Measurements from ENCODE around the gene PLEKHD1. TPM values are rescaled to one million over a fixed set of nuclear protein-coding genes. Genes with fewer than 3 reads are reported as not detected.
"Not testable (repeated sequence)": the region's sequence is repeated elsewhere in the genome, so short reads cannot be mapped to it uniquely, and the experiment has no call there.

Gene PLEKHD1
- total RNA-seq, 2 experiments from 2014 or later: 0.09 to 0.19 TPM

DNA sequence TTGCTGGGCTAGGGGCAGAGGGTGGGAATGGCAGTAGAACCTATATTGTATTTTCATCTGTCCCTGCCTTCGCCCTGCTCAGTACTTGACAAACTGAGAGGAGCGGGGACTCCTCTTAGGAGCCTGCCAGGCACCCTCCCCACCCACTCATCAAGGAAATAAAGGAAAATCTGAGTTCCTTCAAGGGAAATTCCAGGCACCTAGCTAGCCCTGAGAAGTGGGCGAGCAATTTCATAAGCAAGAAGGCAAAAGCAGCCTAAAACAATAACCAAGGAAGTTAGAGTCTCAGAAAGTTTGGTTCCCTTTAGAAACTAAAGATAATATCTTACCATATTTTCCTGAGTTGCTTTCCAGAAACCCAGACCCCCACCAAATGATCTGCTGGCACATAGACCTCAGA lies 10.6 kb upstream of the PLEKHD1 start:
- Histone ChIP-seq H3K4me1 (ENCODE audit: insufficient read depth, low read length, poor library complexity, severe bottlenecking) (no peaks in the 10 kb centered on the region), H4K20me1 (ENCODE audit: insufficient read depth, low read length) (no peaks in the 10 kb centered on the region), H3K79me2 (ENCODE audit: insufficient read depth, low read depth, low read length) (no peaks in the 10 kb centered on the region), H3K36me3 (ENCODE audit: insufficient read depth, low read length) (no peaks in the 10 kb centered on the region), H3K9me2 (ENCODE audit: insufficient read depth, low read length) (no peaks in the 10 kb centered on the region), H3K9me3 (ENCODE audit: low read length) (no peaks in the 10 kb centered on the region), H2AFZ (ENCODE audit: low read length) (no peak overlapping the region), H3K4me3 (ENCODE audit: low read depth, low read length, poor library complexity, severe bottlenecking) (no peak overlapping the region), H3K4me2 (ENCODE audit: low read length) (no peak overlapping the region), H3K27ac (ENCODE audit: low read depth, low read length, poor library complexity, severe bottlenecking) (no peak overlapping the region)
- no TSS peak for BruUV-seq (replicated peaks)
- intact Hi-C loops (cut with micrococcal nuclease; ENCODE audit: unreplicated experiment): no loop called here
- TF ChIP-seq, protein P1, sequence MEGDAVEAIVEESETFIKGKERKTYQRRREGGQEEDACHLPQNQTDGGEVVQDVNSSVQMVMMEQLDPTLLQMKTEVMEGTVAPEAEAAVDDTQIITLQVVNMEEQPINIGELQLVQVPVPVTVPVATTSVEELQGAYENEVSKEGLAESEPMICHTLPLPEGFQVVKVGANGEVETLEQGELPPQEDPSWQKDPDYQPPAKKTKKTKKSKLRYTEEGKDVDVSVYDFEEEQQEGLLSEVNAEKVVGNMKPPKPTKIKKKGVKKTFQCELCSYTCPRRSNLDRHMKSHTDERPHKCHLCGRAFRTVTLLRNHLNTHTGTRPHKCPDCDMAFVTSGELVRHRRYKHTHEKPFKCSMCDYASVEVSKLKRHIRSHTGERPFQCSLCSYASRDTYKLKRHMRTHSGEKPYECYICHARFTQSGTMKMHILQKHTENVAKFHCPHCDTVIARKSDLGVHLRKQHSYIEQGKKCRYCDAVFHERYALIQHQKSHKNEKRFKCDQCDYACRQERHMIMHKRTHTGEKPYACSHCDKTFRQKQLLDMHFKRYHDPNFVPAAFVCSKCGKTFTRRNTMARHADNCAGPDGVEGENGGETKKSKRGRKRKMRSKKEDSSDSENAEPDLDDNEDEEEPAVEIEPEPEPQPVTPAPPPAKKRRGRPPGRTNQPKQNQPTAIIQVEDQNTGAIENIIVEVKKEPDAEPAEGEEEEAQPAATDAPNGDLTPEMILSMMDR (conservative IDR thresholded peaks at IDR 0.05; ENCODE audit: low read length): no peak
- no peak for TF ChIP-seq EZH2phosphoT487 (IDR thresholded peaks at IDR 0.05; ENCODE audit: borderline replicate concordance, low read depth, low read length)
- DNase-seq (ENCODE audit: low spot score): no peak
- ChIA-PET POLR2A (no interaction called here), CTCF (ENCODE audit: unreplicated experiment) (no interaction called here)

GRCh38 chr14:69475194-69475818 lies 9.2 kb upstream of the PLEKHD1 start:
- TF ChIP-seq, protein P1 (conservative IDR thresholded peaks at IDR 0.05; ENCODE audit: low read length): peak; percentile 77
- no peak for TF ChIP-seq EZH2phosphoT487 (IDR thresholded peaks at IDR 0.05; ENCODE audit: borderline replicate concordance, low read depth, low read length)
- BruUV-seq (replicated peaks): no TSS peak
- H3K9me3 ChIP-seq (ENCODE audit: low read length): no peaks in the 10 kb centered on the region
- intact Hi-C loops (cut with micrococcal nuclease; ENCODE audit: unreplicated experiment): loop anchor here (5.0 kb wide), 1 partner anchor 233 kb away; no protein-coding TSS in a partner anchor
- no peak overlapping the region for H2AFZ ChIP-seq (ENCODE audit: low read length)
- no peak overlapping the region for H3K27ac ChIP-seq (ENCODE audit: low read depth, low read length, poor library complexity, severe bottlenecking)
- no peak overlapping the region for H3K4me3 ChIP-seq (ENCODE audit: low read depth, low read length, poor library complexity, severe bottlenecking)
- peak; percentile 52 for DNase-seq (ENCODE audit: low spot score)
- ChIA-PET POLR2A (interaction anchor here (1.1 kb wide), 1 partner anchor 15 kb away, joined by 3 read pairs; no protein-coding TSS in a partner anchor), CTCF (ENCODE audit: unreplicated experiment) (no interaction called here)
- no peaks in the 10 kb centered on the region for H4K20me1 ChIP-seq (ENCODE audit: insufficient read depth, low read length)
- no peaks in the 10 kb centered on the region for H3K36me3 ChIP-seq (ENCODE audit: insufficient read depth, low read length)
- peaks cover 12% of the 10 kb centered on the region for H3K4me1 ChIP-seq (ENCODE audit: insufficient read depth, low read length, poor library complexity, severe bottlenecking)
- no peak overlapping the region for H3K4me2 ChIP-seq (ENCODE audit: low read length)
- H3K79me2 ChIP-seq (ENCODE audit: insufficient read depth, low read depth, low read length): no peaks in the 10 kb centered on the region
- no peaks in the 10 kb centered on the region for H3K9me2 ChIP-seq (ENCODE audit: insufficient read depth, low read length)

DNA sequence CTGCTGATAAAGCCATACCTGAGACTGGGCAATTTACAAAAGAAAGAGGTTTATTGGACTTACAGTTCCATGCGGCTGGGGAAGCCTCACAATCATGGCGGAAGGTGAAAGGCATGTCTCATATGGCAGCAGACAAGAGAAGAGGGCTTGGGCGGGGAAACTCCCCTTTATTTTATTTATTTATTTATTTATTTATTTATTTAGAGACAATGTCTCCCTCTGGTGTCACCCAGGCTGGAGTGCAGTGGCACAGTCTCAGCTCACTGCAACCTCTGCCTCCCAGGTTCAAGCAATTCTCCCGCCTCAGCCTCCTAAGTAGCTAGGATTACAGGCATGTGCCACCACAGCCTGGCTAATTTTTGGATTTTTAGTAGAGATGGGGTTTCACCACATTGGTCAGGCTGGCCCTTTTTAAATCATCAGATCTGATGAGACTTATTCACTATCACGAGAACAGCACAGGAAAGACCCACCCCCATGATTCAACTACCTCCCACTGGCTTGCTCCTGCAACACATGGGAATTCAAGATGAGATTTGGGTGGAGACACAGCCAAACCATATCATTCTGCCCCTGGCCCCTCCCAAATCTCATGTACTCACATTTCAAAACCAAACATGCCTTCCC lies 7.6 kb upstream of the PLEKHD1 start:
- H4K20me1 ChIP-seq (ENCODE audit: insufficient read depth, low read length); CTCF ChIA-PET (ENCODE audit: unreplicated experiment); H3K36me3 ChIP-seq (ENCODE audit: insufficient read depth, low read length); H3K4me3 ChIP-seq (ENCODE audit: low read depth, low read length, poor library complexity, severe bottlenecking); H3K79me2 ChIP-seq (ENCODE audit: insufficient read depth, low read depth, low read length); H3K4me2 ChIP-seq (ENCODE audit: low read length); H3K9me2 ChIP-seq (ENCODE audit: insufficient read depth, low read length); H3K9me3 ChIP-seq (ENCODE audit: low read length); H3K27ac ChIP-seq (ENCODE audit: low read depth, low read length, poor library complexity, severe bottlenecking); H2AFZ ChIP-seq (ENCODE audit: low read length); BruUV-seq (replicated peaks): not testable (repeated sequence)
- H3K4me1 ChIP-seq (ENCODE audit: insufficient read depth, low read length, poor library complexity, severe bottlenecking): peaks cover 27% of the 10 kb centered on the region
- intact Hi-C loops (cut with micrococcal nuclease; ENCODE audit: unreplicated experiment): loop anchor here (5.0 kb wide), 1 partner anchor 235 kb away; no protein-coding TSS in a partner anchor
- POLR2A ChIA-PET: interaction anchor here (0.6 kb wide), 1 partner anchor 178 kb away, joined by 3 read pairs; no protein-coding TSS in a partner anchor
- TF ChIP-seq, protein P1 (conservative IDR thresholded peaks at IDR 0.05; ENCODE audit: low read length): peak; percentile 31; the same call in 1 of the 2 replicates
- peak; percentile 24 for DNase-seq (ENCODE audit: low spot score)

- H3K27ac ChIP-seq (ENCODE audit: low read depth, low read length, poor library complexity, severe bottlenecking); H3K4me3 ChIP-seq (ENCODE audit: low read depth, low read length, poor library complexity, severe bottlenecking); CTCF ChIA-PET (ENCODE audit: unreplicated experiment); H3K9me3 ChIP-seq (ENCODE audit: low read length); BruUV-seq (replicated peaks); H3K36me3 ChIP-seq (ENCODE audit: insufficient read depth, low read length); H4K20me1 ChIP-seq (ENCODE audit: insufficient read depth, low read length); DNase-seq (ENCODE audit: low spot score); POLR2A ChIA-PET; H3K9me2 ChIP-seq (ENCODE audit: insufficient read depth, low read length); H2AFZ ChIP-seq (ENCODE audit: low read length); H3K79me2 ChIP-seq (ENCODE audit: insufficient read depth, low read depth, low read length); H3K4me2 ChIP-seq (ENCODE audit: low read length): not testable (repeated sequence)
- H3K4me1 ChIP-seq (ENCODE audit: insufficient read depth, low read length, poor library complexity, severe bottlenecking): peaks cover 38% of the 10 kb centered on the region
- intact Hi-C loops (cut with micrococcal nuclease; ENCODE audit: unreplicated experiment): loop anchor here (5.0 kb wide), 1 partner anchor 236 kb away; no protein-coding TSS in a partner anchor
Observed at GRCh38 chr14:69478055-69478454, 6.5 kb upstream of the PLEKHD1 start.

All from OCI-LY7 (cell line).